ENCODE data around the gene KRTAP9-7.

The KRTAP9-7 gene

DNA sequence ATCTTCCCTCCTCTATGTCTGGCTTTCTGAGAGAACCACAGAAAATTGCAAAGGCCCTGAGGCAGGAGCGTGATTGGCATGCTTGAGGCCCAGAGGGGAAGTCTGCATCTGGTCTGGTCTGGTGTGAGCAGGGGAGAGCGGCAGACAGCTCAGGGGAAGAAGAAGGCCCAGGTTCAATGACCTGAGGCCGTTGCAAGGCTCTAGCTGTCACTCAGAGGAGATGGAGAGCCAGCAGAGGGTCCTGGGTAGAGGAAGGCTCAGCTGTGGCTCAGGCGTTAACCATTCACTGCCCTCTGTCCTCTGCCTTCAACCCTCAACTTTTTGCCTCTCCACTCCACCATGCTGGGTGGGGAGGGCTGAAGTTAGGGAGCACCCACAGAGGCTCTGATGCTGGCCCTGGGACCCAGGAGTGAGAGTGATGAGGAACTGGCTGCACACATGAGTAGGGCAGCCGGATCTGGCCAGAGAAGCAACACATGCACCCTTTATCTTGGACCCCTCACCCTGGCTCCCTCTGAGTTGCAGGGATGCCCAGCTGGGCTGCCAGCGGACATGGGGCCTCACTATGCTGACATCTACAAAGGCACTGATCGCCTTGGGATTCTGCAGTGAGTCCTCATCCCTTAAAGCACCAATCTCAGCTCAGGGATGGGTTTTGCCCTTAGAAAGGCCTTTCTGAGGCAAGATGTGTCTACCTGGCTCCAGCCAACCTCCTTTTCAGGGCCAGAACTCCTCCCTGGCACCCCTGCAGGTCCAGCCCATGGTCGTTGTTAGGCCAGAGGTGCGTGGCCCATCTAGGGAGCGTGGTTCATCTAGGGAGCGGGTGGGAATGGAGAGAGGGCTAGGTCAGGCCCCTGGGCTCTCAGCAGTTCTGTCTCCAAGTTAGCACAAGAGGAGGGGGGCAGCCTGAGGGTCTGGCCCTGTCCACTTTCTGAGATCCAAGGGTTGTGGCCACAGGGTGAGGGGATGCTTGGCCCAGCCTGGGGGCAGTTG lies 47.7 kb downstream of the KRTAP9-7 start:
- no peak for DNase-seq

DNA sequence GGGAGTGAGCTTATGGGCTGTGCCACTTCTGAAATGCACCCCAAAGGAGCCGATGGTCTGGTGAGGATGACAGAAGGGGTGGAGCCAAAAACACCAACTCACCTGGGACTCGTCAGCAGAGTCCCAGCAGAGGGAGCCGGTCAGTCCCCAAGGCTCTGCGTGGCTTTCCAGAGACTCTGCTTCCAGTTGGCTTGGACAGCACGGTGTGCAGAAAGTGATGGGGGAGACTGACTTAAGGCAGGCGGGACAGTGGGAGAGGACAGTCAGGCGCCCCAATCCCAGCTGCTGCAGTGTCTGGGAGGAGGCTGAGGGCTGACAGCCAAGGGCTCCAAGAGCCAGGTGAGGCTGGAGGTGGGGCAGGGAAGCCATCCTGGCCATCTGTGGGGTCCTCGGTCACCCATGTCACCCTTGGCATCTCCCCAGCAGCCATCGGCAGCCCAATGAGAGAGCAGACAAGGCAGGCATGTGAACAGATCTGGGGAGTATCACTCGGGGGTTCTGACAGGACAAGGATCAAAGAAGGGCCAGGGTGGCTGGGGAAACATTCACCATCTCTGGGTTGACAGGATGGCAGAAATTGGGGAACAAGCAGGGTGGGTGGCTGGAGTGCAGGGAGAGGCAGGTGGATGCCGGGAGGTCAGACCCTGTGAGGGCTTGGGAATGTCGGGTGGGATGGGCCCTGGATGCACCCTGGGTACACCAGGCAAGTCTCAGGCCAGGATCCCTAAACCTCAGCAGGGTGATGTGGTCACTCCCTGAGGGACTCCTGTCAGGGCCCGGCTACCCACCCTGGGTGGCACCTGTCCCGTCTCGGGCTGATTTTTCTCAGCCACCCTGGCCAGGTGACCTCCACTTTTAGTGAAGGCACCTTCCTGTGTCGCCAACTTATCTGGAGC lies 48.9 kb downstream of the KRTAP9-7 start:
- no peak for DNase-seq

- no peak for DNase-seq
Measured at GRCh38 chr17:41325126-41325525, 49.6 kb downstream of the KRTAP9-7 start.

DNA sequence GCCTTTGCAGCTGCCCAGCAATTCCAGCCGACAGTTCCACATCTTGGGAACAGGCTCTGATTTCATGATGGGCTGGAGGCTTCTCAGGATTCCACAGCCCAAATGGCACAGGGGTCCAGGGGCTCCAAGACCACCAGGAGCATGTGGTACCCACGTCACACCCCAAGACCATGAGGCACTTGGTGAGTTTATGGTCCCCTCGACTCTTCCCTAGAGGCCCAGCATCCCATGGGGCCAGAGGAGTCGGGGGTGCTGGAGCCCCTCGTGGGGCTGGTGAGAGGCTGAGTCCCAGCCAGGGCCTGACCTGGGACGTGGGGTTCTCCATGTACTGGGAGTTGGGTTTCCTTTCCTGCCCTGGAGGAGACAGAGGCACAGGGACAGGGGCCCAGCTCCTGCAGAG lies 50.1 kb downstream of the KRTAP9-7 start:
- no peak for DNase-seq

Data from T1000 (cell line).